WTC11 (cell line): Measurements from ENCODE around the gene PURB. TPM values are rescaled to one million over a fixed set of nuclear protein-coding genes. Genes with fewer than 3 reads are reported as not detected.
"Not testable (repeated sequence)": the region's sequence is repeated elsewhere in the genome, so short reads cannot be mapped to it uniquely, and the experiment has no call there.

Source experiments
- ATAC-seq: fragments of 200-7000 bp; cut with Tn5 transposase; 2 replicates; pipeline ENCODE4 v1.10.0; 2021; ENCODE audit warnings: mild to moderate bottlenecking, moderate library complexity
- CTCF ChIA-PET: fragments of 300-600 bp; sonication (Branson Sonifier 250); formaldehyde crosslinking; loops from one replicate; lab custom pipeline; 2021; ENCODE audit warnings: antibody characterized with exemption; lab: Charles Lee
- POLR2A ChIA-PET: fragments of 350-600 bp; sonication (Branson Sonifier 250); formaldehyde crosslinking; loops from one replicate; lab custom pipeline; 2021; ENCODE audit warnings: antibody characterized with exemption; lab: Charles Lee
- DNase-seq: peaks from one replicate; pipeline ENCODE4 v3.0.0; 2021; ENCODE audit warnings: low spot score
- H3K27ac Mint-ChIP-seq: 2 replicates; pipeline ENCODE4 v1.8.0; 2021; ENCODE audit warnings: mixed read lengths
- H3K27me3 Mint-ChIP-seq: 2 replicates; pipeline ENCODE4 v1.8.0; 2021; ENCODE audit warnings: low read depth, mild to moderate bottlenecking, moderate library complexity, mixed read lengths
- H3K36me3 Mint-ChIP-seq: 2 replicates; pipeline ENCODE4 v1.8.0; 2021; ENCODE audit warnings: mixed read lengths
- H3K4me1 Mint-ChIP-seq: 2 replicates; pipeline ENCODE4 v1.8.0; 2022; ENCODE audit warnings: mixed read lengths
- H3K4me3 Mint-ChIP-seq: 2 replicates; pipeline ENCODE4 v1.8.0; 2021; ENCODE audit warnings: mild to moderate bottlenecking, moderate library complexity, mixed read lengths
- H3K9me3 Mint-ChIP-seq: 2 replicates; pipeline ENCODE4 v1.8.0; 2021; ENCODE audit warnings: mixed read lengths
- CTCF ChIP-seq: fragments of 200-600 bp; IDR thresholded peaks from 2 replicates; pipeline ENCODE4 v1.8.0; 2022; ENCODE audit warnings: antibody characterized with exemption
- FOXK1 ChIP-seq: sonication (generic); formaldehyde crosslinking; IDR thresholded peaks from 2 replicates; pipeline ENCODE4 v1.8.0; 2022; ENCODE audit warnings: mild to moderate bottlenecking, moderate library complexity, missing genetic modification reagents
- PRRX2 ChIP-seq: fragments of 250-450 bp; sonication (Bioruptor Pico); IDR thresholded peaks from 2 replicates; pipeline ENCODE4 v1.8.0; 2021; ENCODE audit warnings: mild to moderate bottlenecking
- RORB ChIP-seq: fragments of 250-450 bp; sonication (Bioruptor Pico); IDR thresholded peaks from 2 replicates; pipeline ENCODE4 v1.9.0; 2021; ENCODE audit warnings: mild to moderate bottlenecking
- SMAD4 ChIP-seq: sonication (generic); formaldehyde crosslinking; IDR thresholded peaks from 2 replicates; pipeline ENCODE4 v1.8.0; 2022; ENCODE audit warnings: mild to moderate bottlenecking, missing genetic modification reagents
- USF1 ChIP-seq: sonication (generic); formaldehyde crosslinking; IDR thresholded peaks from 2 replicates; pipeline ENCODE4 v1.8.0; 2022; ENCODE audit warnings: mild to moderate bottlenecking, missing genetic modification reagents
- ZNF512 ChIP-seq: sonication (generic); formaldehyde crosslinking; IDR thresholded peaks from 2 replicates; pipeline ENCODE4 v1.8.1; 2022; ENCODE audit warnings: missing genetic modification reagents, borderline replicate concordance
- ZNF532 ChIP-seq: fragments of 250-450 bp; sonication (Bioruptor Pico); IDR thresholded peaks from 2 replicates; pipeline ENCODE4 v1.9.0; 2021; ENCODE audit warnings: mild to moderate bottlenecking, borderline replicate concordance
- total RNA-seq: library from RNA; stranded (reverse); gene quantifications from 3 replicates; pipeline ENCODE4 v1.2.3, GENCODE V29; 2021

Gene PURB
- total RNA-seq, 1 experiment from 2014 or later: 22.1 TPM

GRCh38 chr7:44935016-44935415, 49.7 kb upstream of the PURB start:
- CTCF ChIA-PET: interaction anchor here (1.6 kb wide), 1 partner anchor 39 kb away, joined by 3 read pairs; no protein-coding TSS in a partner anchor
- no peak for DNase-seq
- no peak for TF ChIP-seq USF1 (CRISPR knock-in tag)
- TF ChIP-seq RORB (CRISPR knock-in tag): no peak
- TF ChIP-seq ZNF512 (CRISPR knock-in tag): no peak
- TF ChIP-seq FOXK1 (CRISPR knock-in tag): no peak
- no peak for TF ChIP-seq SMAD4 (CRISPR knock-in tag)
- no peak for TF ChIP-seq ZNF532 (CRISPR knock-in tag)
- no peaks in the 10 kb centered on the region for H3K36me3 Mint-ChIP-seq
- H3K9me3 Mint-ChIP-seq: no peaks in the 10 kb centered on the region
- no peak overlapping the region for H3K4me3 Mint-ChIP-seq
- ATAC-seq: no peak
- H3K27ac Mint-ChIP-seq: no peak overlapping the region
- POLR2A ChIA-PET: no interaction called here
- peaks cover 6% of the 10 kb centered on the region for H3K4me1 Mint-ChIP-seq
- H3K27me3 Mint-ChIP-seq: no peaks in the 10 kb centered on the region; the same call in 1 of the 2 replicates

- H3K27me3 Mint-ChIP-seq, POLR2A ChIA-PET, DNase-seq, H3K36me3 Mint-ChIP-seq, H3K27ac Mint-ChIP-seq, H3K4me3 Mint-ChIP-seq, H3K4me1 Mint-ChIP-seq, ATAC-seq, H3K9me3 Mint-ChIP-seq: not testable (repeated sequence)
- CTCF ChIA-PET: interaction anchor here (1.6 kb wide), 1 partner anchor 39 kb away, joined by 3 read pairs; no protein-coding TSS in a partner anchor
Measured at GRCh38 chr7:44934510-44934909, 49.2 kb upstream of the PURB start.

- Mint-ChIP-seq H3K4me1 (peaks cover 6% of the 10 kb centered on the region), H3K27me3 (no peaks in the 10 kb centered on the region; the same call in 1 of the 2 replicates), H3K36me3 (no peaks in the 10 kb centered on the region), H3K4me3 (no peak overlapping the region), H3K27ac (no peak overlapping the region), H3K9me3 (peaks cover 3% of the 10 kb centered on the region; the same call in 1 of the 2 replicates)
- no peak for ATAC-seq
- ChIA-PET CTCF (no interaction called here), POLR2A (no interaction called here)
- no peak for TF ChIP-seq PRRX2 (CRISPR knock-in tag)
- TF ChIP-seq, all 79 proteins: peak for 0
- no peak for DNase-seq
Measured at GRCh38 chr7:44930921-44931320, 45.6 kb upstream of the PURB start.

GRCh38 chr7:44922351-44922694, 37.0 kb upstream of the PURB start:
- ChIA-PET POLR2A (no interaction called here), CTCF (interaction anchor here (1.3 kb wide), 1 partner anchor 65 kb away, joined by 6 read pairs; no protein-coding TSS in a partner anchor)
- H3K4me1 Mint-ChIP-seq: no peaks in the 10 kb centered on the region

More at GRCh38 chr7:44922351-44922694, 37.0 kb upstream of the PURB start:
- 0 out of 2 replicates have a peak, but pooled peaks have one; percentile 6 for TF ChIP-seq CTCF
- no peak for TF ChIP-seq ZNF512 (CRISPR knock-in tag)
- no peak overlapping the region for H3K27ac Mint-ChIP-seq
- ATAC-seq (no peak), DNase-seq (no peak)
- H3K36me3 Mint-ChIP-seq: no peaks in the 10 kb centered on the region
- H3K9me3 Mint-ChIP-seq: peaks cover 18% of the 10 kb centered on the region
- H3K4me3 Mint-ChIP-seq: no peak overlapping the region
- H3K27me3 Mint-ChIP-seq: peaks cover 8% of the 10 kb centered on the region; the same call in 1 of the 2 replicates
